Measurements from ENCODE around the gene ING1.

GRCh38 chr13:110734561-110734960 lies 21.1 kb downstream of the ING1 start:
- TF ChIP-seq CTCF (IDR thresholded peaks at IDR 0.05; ENCODE audit: low read length) (no peak), EZH2 (IDR thresholded peaks at IDR 0.05; ENCODE audit: borderline replicate concordance, low read length) (no peak)

Measured in OCI-LY1 (cell line).